GM21515 (cell line): ENCODE measurements around the gene RER1.
"Not testable (repeated sequence)": the region's sequence is repeated elsewhere in the genome, so short reads cannot be mapped to it uniquely, and the experiment has no call there.

ENCODE experiments used
- ATAC-seq: cut with Tn5 transposase; IDR thresholded peaks from one replicate; pipeline ENCODE4 v1.9.1; 2021; ENCODE audit not compliant: unreplicated experiment

RER1 gene

DNA sequence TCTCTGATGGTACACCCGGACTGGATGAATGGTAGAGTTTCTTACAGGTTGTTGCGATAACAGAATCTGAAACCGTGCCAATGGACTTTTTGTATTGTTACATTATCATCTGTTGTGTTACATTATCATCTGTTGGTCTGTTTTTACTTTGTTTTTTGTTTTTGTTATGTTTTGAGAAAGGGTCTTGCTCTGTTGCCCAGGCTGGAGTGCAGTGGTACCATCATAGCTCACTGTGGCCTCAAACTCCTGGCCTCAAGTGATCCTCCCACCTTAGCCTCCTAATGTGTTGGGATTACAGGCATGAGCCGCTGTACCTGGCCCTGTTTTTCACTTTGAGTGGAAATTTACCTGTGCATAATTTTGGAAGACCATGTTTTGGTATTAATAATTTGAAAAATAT, 30.9 kb downstream of the RER1 start:
- ATAC-seq: no peak

DNA sequence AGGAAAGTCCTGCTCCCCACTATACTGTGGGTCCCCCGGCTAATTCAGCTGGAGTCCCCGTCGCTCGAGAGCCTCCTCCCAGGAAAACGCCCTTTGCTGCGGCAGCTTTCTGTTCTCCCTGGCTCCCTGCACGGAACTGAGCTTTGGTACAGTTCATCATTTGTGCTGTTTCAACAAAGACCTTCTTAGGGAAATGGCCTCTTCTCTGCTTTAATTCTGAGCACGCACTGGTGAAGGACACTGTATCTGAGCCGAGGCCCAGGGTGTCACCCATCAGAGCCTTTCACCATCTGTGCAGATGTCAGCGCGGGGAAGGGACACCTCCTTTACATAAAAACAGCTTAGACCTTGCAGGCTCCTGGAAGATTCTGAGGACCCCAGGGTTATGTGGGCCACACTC, 34.3 kb downstream of the RER1 start:
- no peak for ATAC-seq

DNA sequence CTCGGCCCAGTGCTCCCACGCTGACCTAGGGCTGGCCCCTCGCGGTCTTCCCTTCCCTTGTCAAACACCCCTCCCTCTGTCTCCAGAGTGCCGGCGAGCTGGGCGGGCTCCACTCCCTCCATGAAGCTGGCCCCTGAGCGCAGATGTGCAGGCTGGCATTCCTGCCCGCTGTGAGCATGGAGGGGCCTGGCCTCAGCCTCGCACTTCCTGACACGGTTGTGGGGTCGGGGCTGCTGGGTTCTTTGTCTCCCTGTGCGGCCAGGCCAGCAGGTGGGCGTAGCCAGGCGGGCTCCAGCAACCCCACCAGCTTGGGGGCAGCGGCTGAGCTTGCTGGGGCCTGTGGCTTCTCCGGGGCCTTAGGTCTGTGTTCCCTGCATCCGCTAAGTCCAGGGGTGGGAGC, 34.9 kb downstream of the RER1 start:
- ATAC-seq: no peak

DNA sequence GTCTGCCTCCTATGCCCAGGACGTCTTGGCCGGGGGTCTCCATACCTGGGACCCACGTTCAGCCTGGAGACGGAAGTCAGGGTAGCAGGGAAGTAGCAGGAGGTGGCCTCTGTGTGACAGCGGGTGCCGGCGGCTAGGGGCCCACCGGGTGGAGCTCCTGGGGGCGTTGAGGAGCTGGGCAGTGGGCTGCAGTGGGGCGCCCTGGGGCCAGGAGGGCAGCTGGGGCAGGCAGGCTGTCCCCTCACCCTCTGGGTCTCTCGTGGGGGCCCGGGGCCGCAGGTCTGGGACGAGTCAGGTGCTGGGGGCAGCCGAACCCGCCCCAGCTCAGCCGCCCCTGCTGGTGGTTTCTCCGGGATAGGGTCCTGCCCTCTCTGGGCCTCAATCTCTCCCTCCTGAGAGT, 35.4 kb downstream of the RER1 start:
- no peak for ATAC-seq

DNA sequence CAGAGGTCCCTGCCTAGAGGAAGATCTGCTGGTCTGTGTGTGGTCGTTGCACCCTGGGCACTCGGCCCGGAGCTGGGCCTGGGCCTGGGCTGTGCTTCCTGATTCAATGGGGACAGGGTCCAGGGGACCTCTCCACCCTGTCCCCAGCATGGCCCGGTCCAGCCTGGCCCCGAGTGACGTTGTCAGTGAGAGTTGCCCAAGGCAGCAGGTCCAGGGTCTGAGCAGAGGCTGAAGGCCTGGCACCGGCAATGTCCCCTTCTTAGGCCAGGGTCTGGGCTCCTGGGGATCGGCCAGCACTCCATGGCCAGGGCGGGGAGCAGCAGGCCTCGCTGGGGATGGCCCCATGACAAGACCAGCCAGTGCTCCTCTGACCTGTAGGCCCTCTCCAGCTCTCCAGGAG, 36.3 kb downstream of the RER1 start:
- no peak for ATAC-seq

DNA sequence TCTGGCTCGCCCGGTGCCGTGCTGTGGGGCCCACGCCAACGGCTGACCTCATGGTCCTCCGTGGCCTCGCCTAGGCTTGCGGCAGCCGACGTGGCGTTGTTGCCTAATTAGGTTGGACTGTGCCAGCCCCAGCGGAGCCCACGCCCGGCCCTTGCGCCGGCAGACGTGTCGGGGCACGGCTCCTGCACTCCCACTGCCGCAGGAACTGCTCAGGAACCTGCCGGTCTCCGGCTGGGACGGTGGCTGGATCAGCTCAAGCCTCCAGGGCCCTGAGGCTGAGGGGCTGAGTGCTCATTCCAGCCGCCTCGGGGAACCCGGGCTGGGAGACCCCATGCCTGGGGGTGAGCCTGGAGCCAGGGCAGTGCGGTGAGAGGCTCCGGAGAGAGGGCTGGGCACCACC, 36.8 kb downstream of the RER1 start:
- no peak for ATAC-seq

DNA sequence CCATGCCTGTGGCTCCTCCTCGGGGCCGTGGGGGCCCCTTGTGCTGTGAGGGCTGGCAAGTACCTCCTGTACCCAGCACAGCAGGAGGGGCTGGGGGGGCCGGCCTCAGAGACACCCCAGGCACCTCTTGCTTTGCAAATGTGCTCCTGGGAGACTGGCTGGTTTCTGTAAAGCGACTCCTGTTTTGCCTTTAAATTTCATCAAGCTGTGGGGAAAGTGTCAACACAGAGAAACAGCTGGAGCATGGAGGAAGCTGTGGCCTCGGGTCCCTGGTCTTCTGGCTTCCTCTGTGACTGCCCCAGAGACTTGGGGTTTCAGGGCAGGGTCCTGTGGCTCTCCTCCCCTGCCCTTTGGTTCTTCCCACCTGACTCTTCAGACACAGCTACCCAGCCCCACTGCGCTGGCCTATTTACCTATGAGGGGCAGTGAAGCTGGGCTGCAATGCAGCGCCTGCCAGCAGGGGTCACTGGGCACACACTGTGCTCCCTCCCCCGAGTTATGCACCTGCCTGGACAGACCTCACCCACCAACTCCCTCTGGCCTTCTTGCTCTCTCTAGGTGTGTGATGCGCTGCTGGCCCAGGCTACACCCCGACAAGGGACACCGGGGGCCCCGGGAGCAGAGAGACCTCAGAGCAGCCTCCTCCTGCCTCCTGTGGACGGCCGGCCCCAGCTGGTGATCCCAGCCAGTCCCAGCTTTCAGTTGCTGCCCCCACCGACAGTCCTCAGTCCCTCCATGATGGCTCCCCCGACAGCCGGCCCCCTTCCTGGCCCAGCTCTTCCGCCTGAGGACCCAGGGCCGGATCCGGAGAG, 38.3 kb downstream of the RER1 start:
- ATAC-seq: no peak

DNA sequence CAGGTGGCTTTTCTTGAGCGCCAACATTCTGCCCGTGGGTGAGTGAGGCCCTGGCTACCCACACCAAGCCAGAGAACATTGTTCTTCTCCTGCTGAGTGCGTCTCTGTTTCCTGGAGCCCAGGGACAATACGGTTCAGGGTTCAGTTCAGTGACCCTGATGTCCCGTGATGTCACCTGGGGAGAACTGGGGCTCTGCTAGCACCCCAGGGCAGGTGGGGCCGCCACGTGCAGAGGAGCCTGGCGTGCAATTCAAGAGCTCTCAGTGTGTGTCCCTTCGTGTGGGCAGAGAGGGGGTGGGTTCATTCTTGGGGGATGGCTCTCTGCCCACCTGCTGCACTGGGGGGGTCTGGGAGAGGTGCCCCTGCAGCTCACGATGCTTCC, 38.9 kb downstream of the RER1 start:
- ATAC-seq: no peak

DNA sequence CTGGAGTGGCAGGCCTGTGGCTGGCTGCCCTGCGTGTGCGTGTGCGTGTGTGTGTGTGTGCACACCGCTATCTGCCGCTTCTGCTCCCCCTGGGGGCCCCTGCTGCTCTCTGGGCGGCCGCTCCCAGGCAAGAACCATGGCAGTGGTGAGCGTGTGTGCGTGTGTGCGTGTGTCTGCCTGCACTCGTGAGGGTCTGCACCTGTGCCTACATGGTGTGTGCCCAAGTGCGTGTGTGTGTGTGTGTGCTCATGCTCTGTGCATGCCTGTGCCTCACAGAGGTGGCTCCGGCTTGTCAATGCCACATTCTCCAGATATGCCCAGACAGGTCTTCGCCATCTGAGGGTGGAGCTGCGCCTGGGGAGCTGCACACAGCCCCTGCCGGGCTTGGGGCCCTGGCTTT, 39.5 kb downstream of the RER1 start:
- no peak for ATAC-seq

DNA sequence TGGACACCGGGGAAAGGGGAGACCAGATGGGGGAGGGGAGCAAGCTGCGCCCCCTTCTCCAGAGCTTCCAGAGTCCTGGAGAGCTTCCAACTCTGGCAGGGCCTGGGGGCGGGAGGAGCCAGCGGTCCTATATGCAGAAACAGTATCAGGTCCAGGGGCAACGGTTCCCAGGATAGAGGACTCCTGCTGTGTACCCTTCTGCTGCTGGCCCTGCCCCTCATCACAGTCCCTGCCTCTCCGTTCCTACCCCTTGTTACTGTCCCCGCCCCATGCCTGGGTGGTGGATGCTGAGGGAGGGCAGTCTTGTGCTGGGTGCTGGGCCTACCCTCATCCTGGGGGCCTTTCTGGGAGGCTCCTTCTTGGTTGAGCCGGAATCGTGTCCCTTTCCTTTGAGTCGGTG, 39.9 kb downstream of the RER1 start:
- no peak for ATAC-seq

DNA sequence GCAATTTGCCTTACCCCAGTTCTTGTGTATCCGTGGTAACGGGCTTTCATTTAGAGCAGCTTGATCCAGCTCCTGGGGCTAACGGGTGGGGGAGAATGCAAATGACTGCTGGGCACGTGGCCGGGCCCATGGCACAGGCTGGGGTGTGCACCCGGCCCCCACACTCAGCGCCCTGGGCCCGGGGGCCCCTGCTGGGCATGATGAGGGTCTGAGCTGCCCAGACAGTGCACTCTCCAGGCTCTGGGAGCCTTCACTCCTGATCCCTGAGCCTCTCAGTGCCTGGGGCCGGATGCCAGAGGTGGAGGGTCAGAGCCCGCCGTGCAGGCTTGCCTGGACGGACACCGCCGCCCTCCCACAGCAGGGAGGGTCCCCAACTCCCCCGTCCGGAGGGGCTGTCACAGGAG, 40.8 kb downstream of the RER1 start:
- ATAC-seq: no peak

DNA sequence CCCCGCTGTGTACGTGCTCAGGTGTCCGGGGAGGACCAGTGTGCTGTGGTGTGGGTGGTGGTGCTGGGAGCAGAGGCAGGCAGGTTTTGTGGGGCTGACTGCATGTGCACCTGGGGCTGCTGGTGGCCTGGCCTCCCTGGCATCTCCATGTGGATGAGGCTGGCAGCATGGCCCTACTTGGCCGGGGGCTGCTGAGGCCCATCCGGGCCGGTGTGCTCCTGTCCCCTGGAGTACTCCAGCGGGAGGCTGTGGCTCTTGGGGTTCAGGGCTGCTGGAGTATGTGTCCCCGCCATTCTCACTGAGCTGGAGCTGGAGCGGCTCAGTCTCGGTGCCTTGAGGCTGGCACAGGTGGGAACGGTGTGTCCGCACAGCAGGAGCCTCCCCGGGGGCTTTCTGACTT, 41.6 kb downstream of the RER1 start:
- ATAC-seq: no peak

DNA sequence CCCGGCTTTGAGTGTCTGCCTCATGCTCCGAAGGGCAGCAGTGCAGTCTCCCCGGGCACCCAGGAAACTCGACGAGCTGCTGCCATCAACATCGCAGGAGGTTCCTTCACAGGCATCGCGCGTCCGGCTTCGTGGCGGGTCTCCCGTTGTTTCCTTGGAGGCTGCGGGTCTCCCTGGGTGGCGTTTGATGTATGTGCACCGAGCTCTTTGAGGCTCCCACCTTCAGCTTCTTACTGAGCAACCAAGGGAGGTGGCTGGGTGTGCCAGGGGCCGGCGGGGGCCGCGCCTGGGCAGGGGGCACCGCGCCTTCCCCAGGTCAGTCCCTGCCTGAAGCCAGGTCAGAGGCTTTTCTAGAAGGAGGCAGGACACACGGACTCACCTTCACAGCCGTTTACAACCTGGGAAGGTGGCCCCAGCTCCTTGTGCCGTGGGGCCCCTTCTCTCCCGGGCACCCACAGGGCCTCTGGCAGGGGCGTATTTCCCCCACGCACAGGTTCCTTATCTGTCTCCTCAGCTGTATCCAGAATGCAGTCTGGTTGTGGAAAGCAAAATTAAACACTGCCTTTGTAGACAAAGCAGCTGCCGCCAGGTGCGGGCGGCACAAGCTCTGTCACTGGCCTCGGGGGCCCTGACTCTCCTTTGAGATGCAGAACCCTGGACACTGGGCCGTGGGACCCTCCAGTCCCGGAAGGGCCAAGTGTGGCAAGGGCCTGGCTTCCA, 42.5 kb downstream of the RER1 start:
- no peak for ATAC-seq

DNA sequence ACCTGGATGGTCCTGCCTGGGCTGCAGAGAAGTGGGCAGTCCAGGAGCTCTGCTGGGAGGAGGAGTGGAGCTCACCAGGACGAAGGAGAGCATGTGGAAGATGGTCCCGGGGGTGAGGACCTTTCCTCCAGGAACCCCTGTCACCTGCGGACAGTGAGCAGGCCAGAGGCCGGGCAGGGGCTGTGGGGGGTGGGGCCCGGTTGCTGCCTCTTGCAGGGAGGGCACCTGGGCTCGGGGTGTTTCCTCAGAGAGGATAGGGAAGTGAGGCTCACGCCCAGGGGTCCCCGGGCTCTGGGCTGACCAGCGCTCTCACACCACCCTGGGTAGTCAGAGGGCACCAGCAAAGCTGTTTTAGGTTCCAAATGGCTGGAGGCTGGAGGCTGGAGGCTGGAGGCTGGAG, 43.5 kb downstream of the RER1 start:
- ATAC-seq: no peak

DNA sequence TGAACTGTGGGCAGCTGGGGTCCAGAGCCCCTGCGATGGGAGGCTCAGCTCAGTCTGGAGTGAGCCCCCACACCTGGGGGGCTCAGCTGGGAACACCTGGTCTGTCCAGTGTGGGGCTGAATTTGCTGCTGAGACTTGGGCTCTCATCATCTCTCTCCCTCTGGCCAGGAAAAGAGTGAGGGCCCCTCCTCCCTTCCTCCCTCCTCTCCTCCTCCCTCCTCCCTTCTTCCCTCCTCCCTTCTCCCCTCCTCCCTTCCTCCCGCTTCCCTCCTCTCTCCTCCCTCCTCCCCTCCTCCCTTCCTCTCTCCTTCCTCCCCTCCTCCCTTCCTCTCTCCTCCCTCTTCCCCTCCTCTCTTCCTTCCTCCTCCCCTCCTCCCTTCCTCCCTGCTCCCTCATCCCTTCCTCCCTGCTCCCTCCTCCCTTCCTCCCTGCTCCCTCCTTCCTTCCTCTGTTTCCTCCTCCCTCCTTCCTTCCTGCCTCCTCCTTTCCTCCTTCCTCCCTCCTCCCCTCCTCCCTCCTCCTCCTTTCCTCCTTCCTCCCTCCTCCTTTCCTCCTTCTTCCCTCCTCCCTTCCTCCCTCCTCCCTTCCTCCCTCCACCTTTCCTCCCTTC, 44.2 kb downstream of the RER1 start:
- no peak for ATAC-seq

DNA sequence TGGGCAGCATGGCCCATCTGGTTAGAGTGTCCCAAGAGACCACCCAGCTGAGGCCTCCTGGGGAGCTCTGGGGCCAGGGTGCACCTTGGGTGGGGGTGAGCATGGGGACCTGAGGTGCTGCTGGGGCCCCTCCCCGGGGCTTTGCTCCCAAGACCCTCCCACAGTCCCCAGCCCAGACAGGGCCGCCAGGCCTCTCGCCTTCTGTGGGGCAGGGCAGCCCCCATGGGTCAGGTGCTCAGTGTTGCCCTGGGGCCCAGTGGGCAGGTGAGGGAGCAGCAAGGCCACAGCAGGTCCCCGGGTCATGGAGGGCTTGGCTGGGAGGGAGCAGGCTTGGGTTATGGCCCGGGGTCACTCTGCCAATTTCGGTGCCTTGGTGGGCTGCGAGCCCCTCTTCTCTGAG, 45.2 kb downstream of the RER1 start:
- ATAC-seq: no peak

DNA sequence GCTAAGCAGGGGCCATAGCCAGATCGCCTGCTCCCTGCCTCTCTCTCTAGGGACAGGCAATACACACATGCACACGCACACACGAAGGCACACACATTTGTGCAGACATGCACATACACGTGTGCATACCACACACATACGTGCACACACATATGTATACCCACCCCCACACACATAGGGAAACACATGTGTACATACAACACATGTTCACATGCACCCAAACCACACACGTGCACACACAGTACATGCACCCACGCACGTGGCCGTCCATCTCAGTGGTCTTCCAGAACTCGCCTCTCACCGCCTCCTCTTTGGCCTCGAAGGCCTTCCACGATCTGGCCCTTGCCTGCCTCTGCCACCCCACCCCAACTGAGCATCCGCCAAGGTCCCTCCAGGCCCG, 46.0 kb downstream of the RER1 start:
- no peak for ATAC-seq

DNA sequence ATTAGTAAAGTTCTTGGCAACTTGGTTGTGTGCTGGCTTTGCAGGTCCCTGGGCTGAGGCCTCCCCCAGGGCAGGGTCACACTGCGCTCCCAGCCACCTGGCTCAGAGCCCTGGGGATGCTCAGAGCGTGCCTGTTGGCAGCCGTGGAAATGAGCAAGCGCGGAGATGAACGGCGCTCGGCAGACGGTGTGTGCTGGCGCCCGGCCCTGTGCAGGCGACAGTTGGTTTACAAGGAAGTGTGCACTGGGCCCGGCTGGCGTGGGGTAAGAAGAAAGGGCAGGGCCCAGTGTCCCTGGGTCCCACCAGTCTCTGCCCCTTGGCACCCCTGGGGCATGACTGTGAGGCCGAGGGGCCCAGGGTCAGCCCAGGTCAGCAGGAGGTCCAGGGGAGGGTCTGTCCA, 46.4 kb downstream of the RER1 start:
- ATAC-seq: no peak

DNA sequence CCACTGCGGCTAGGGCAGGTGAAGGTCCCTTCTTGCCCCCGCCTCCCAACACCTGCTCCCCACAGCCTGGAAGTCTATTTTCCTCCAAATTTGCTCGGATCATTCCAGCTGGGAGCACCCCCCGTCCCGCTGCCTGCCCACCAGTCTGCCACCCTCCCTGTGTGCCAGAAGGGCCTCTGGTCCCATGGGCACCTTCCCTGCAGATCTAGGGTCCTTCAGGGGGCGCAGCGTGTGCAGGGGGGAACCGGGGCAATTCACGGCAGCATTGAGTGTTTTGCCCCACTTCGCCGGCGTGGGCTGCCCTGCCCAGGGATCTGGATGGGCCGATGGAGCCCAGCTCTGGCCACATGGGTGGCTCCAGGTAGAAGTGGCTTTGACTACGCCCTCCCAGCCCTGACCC, 47.0 kb downstream of the RER1 start:
- ATAC-seq: no peak

DNA sequence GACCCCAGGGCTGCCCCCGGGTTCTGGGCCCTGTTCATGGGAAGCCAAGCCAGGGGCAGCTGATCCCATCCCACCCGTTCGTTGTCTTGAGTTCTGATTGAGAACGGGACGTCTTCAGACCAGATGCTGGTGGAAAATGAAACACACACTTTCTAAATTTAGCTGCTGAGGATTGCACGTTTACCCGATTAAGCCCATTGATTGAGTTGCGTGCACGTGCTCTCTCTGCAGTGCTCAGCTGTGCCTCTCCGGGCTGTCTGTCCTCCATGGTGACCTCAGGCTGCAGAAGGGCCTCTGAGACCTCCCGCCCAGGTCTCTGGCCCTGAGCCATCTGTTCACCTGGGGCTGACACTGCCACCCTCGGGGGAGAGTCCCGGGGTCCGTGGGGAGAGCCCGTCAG, 47.7 kb downstream of the RER1 start:
- no peak for ATAC-seq

DNA sequence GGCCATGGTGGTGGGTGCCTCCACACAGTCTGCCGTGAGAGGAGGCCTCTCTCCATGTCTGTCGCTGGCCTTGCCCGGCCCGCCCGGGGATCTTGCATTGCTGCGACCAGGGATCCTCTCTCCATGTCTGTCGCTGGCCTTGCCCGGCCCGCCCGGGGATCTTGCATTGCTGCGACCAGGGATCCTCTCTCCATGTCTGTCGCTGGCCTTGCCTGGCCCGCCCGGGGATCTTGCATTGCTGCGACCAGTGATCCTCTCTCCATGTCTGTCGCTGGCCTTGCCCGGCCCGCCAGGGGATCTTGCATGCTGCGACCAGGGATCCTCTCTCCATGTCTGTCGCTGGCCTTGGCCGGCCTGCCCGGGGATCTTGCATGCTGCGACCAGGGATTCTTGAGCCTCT, 48.7 kb downstream of the RER1 start:
- not testable (repeated sequence) for ATAC-seq

DNA sequence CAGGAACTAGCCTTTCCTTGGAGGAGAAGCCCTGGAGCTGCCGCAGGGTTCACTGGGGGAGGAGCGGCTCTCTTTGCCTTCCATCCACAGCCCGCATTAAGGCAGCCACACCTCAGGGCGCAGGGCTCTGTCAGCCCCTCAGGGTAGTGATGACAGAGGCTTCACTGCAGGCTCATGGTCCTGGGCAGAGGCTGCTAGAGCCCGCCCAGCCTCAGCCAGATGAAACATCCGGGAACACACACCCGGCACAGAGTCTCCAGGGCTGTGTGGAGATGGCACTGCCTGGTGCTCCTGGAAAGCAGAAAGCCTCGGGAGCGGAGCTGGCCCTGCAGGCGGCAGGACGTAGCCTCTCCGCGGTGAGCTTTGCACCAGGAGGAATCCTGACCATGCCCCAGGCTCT, 50.1 kb downstream of the RER1 start:
- ATAC-seq: no peak
